Small intestine (tissue), 7 donors: Measurements from ENCODE around the gene GALNT9. TPM values are rescaled to one million over a fixed set of nuclear protein-coding genes. Genes with fewer than 3 reads are reported as not detected.

Experiments
- DNase-seq, 2 donors: peaks; one replicate each; pipeline versions ENCODE4 v3.0.0 to v3.0.0-alpha.2; 2013
- FAIRE-seq: peaks from 2 replicates; lab custom pipeline; 2012; peaks lifted over from hg19 to GRCh38; lab: Jason Lieb, UNC
- H3K27ac ChIP-seq, 3 donors: one replicate each; pipeline ENCODE4 v1.5.1; 2013; ENCODE audit warnings: low read length in 2 of 3, mild to moderate bottlenecking in 2 of 3, control low read depth in 1 of 3, inconsistent platforms in 1 of 3, low read depth in 1 of 3, moderate library complexity in 1 of 3
- H3K27me3 ChIP-seq, 3 donors: one replicate each; pipeline ENCODE4 v1.6.1; 2013; ENCODE audit warnings: low read length in 3 of 3, inconsistent platforms in 1 of 3; ENCODE audit not compliant: control insufficient read depth in 3 of 3, insufficient read depth in 3 of 3
- H3K36me3 ChIP-seq, 3 donors: one replicate each; pipeline ENCODE4 v1.6.1; 2013; ENCODE audit warnings: low read length in 3 of 3, inconsistent platforms in 1 of 3, low read depth in 1 of 3, mild to moderate bottlenecking in 1 of 3, moderate library complexity in 1 of 3; ENCODE audit not compliant: control insufficient read depth in 3 of 3, insufficient read depth in 2 of 3
- H3K4me1 ChIP-seq, 3 donors: one replicate each; pipeline ENCODE4 v1.6.1; 2013; ENCODE audit warnings: low read length in 2 of 3, inconsistent platforms in 1 of 3, low read depth in 1 of 3, mild to moderate bottlenecking in 1 of 3, moderate library complexity in 1 of 3; ENCODE audit not compliant: control insufficient read depth in 3 of 3, insufficient read depth in 2 of 3
- H3K4me3 ChIP-seq, 3 donors: one replicate each; pipeline ENCODE4 v1.5.1; 2013; ENCODE audit warnings: low read length in 3 of 3, control low read depth in 1 of 3, inconsistent platforms in 1 of 3, low read depth in 1 of 3, mild to moderate bottlenecking in 1 of 3, moderate library complexity in 1 of 3
- H3K9me3 ChIP-seq, 2 donors: one replicate each; pipeline ENCODE4 v1.6.1; 2013; ENCODE audit warnings: low read depth in 1 of 2, low read length in 1 of 2; ENCODE audit not compliant: control insufficient read depth in 2 of 2, insufficient read depth in 1 of 2
- WGBS, 3 donors: extraction: QIAGEN DNeasy Blood & Tissue Kit; methylation state at CpG; one replicate each; pipeline ENCODE4 v1.1.7; 2013; 5-methylcytosine and 5-hydroxymethylcytosine counted together
- polyA plus RNA-seq, 4 donors: library from polyadenylated mRNA; stranded (reverse) in 3 of 4; unstranded in 1 of 4; fragments of 200-250 nt in 3 of 4; fragments of 120-200 nt in 1 of 4; gene quantifications; one replicate each; pipeline versions ENCODE4 v1.2.1 to v1.2.3, GENCODE V29; 2013
- donor health status: healthy with polysubstance abuse.
- donor health status: control.
- donor health status: control.
- donor health status: Bipolar disorder and iron deficiency.
- donor health status: healthy.

GALNT9 gene
- polyA plus RNA-seq, 4 donors: 0.79 to 2.6 TPM; not detected in 2

DNA sequence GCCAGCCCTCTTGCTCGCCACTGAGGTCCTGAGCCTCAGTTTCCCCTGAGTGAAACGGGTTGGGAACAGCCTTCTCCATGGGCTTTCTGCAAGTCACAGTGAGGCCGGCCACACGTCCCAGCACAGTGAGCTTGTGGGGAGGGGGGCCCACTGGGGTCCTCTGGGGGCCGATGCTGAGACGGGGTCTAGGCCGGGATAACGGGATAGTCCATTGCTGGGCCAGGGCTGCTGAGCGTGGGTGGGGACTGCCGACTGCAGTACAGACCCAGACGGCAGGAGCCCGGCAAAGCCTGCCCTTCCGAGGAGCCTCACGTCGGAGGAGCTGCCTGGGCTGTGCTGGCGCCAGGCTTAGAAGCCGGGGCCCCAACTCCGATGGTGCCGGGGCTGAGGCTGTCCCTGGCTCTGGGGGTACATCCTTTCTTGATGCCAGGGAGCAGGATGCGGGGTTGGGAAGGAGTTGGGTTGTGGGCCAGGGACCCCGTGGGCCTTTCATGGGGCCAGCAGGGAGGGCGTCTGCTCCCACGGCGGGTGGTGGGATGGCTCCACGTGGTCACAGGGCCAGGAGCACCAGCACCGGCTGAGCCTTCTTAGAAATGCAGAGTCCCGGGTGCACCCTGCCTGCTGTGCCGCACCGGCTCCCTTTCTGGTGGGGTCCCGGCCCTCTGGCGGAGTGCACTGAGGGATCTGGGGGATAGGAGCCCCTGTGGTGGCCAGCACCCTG lies 160.9 kb downstream of the GALNT9 start:
- no peaks in the 10 kb centered on the region for H3K4me1 ChIP-seq
- no peak overlapping the region for H3K27ac ChIP-seq
- FAIRE-seq (no peak), DNase-seq (no peak)
- H3K27me3 ChIP-seq: peaks cover 0 to 2% (median 0%) of the 10 kb centered on the region in 3 donors
- no peak overlapping the region for H3K4me3 ChIP-seq
- H3K9me3 ChIP-seq: no peaks in the 10 kb centered on the region
- 86 to 90% (median 86%) methylated on average over 23 to 31 of the region's 31 CpGs for WGBS, 3 donors
- no peaks in the 10 kb centered on the region for H3K36me3 ChIP-seq

DNA sequence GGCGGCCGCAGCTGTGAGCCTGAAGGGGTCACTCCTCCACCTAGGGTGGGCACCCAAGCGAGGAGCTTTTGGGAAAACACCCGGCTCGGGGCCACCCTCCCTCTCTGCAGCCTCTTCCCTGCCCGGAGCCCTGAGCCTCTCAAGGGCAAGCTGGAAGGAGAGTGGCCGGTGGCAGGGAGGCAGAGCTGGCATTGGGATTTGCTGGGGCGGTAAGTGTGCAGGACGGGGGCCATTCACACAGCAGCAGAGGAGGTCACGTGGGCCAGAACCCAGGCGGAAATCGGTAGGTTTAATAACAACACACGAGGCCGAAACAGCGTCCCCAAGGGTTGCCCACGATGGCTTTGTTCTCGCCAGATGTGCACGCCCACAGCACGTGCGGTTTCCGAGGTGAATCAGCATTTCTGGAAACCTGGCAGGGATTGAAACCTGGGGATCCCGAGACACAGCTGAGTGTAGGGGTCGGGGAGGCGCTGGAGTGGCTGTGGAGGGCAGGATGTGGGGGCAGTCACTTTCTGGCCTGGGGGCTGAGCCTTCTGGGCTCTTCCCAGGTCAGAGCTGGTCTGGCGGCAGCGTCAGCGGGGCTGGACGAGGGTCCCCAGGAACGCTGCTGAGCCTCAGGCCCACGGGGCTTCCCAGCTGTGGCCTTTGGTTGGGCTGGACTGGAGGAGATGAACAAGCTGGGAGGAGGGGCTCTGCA lies 161.6 kb downstream of the GALNT9 start:
- Histone ChIP-seq H3K9me3 (no peaks in the 10 kb centered on the region), H3K27me3 (peaks cover 0 to 2% (median 0%) of the 10 kb centered on the region in 3 donors), H3K27ac (no peak overlapping the region), H3K4me3 (no peak overlapping the region), H3K36me3 (no peaks in the 10 kb centered on the region), H3K4me1 (peaks cover 0 to 4% (median 0%) of the 10 kb centered on the region in 3 donors)
- DNase-seq (no peak), FAIRE-seq (no peak)
- 70 to 76% (median 75%) methylated on average over 30 of the region's 30 CpGs for WGBS, 3 donors

DNA sequence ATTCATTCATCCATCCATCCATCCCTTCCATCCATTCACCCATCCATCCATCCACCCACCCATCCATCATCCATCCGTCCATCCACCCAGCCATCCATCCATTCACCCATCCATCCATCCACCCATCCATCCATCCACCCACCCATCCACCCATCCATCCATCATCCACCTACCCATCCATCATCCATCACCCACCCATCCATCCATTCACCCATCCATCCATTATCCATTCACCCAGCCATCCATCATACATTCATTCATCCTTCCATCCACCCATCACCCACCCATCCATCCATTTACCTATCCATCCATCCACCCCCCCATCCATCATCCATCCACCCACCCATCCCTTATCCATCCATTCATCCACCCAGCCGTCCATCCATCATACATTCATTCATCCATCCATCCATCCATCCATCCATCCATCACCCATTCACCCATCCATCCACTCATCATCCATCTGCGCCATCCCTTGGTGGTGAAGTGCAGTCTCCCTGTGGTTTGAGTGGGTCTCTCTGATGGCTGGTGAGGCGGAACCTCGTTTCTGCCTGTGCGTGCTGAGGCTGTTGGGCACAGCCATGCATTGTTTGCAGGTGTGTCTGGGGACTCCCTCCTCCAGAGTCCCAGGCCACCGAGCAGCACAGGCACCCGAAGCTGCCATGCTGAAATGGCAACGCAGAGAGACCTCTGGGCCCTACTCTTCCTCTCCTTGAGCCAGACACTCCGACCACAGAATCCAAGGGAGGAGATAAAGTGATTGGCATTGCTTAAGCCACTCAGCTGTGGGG lies 162.4 kb downstream of the GALNT9 start:
- H3K4me1 ChIP-seq: peaks cover 0 to 4% (median 0%) of the 10 kb centered on the region in 3 donors
- H3K4me3 ChIP-seq: no peak overlapping the region
- 91 to 93% (median 92%) methylated on average over 10 of the region's 10 CpGs for WGBS, 3 donors
- H3K27me3 ChIP-seq: peaks cover 0 to 4% (median 0%) of the 10 kb centered on the region in 3 donors
- H3K27ac ChIP-seq: no peak overlapping the region
- no peaks in the 10 kb centered on the region for H3K36me3 ChIP-seq
- DNase-seq (no peak), FAIRE-seq (no peak)
- no peaks in the 10 kb centered on the region for H3K9me3 ChIP-seq

DNA sequence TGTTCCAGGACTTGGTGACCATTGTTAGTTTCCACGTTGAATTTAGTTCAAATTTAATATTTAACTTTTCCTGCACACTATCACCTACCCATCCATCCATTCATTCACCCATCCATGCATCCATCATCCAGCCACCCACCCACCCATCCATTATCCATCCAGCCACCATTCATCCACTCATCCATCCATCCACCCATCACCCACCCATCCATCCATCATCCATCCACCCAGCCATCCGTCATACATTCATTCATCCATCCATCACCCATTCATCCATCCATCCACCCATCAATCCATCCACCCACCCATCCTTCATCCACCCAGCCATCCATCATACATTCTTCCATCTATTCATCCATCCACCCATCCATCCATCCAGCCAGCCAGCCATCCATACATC lies 163.3 kb downstream of the GALNT9 start:
- Histone ChIP-seq H3K9me3 (no peaks in the 10 kb centered on the region), H3K4me3 (no peak overlapping the region), H3K4me1 (peaks cover 0 to 4% (median 0%) of the 10 kb centered on the region in 3 donors), H3K27me3 (peaks cover 0 to 4% (median 0%) of the 10 kb centered on the region in 3 donors), H3K27ac (no peak overlapping the region), H3K36me3 (no peaks in the 10 kb centered on the region)
- FAIRE-seq (no peak), DNase-seq (no peak)
- 83 to 98% (median 97%) methylated on average over 2 of the region's 2 CpGs for WGBS, 3 donors

DNA sequence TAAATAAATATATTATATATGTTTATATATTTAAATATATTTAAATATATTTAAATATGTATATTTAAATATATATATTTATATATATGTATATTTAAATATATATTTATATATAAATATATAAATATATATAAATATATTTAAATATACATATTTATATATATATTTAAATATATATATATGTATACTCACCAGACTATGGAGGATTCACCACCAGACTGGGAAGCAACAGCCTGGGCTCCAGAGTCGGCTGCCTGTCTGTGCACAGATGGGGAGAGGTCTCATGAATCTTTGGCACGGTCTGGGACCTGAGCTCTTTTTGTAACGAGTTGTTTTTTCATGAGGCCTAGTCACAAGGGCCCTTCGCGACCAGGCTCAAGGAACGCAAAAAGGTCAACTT lies 163.8 kb downstream of the GALNT9 start:
- DNase-seq (no peak), FAIRE-seq (no peak)
- Histone ChIP-seq H3K4me1 (peaks cover 0 to 4% (median 0%) of the 10 kb centered on the region in 3 donors), H3K27me3 (peaks cover 0 to 4% (median 0%) of the 10 kb centered on the region in 3 donors), H3K36me3 (no peaks in the 10 kb centered on the region), H3K9me3 (no peaks in the 10 kb centered on the region), H3K27ac (no peak overlapping the region), H3K4me3 (no peak overlapping the region)
- 92 to 98% (median 93%) methylated on average over 6 of the region's 6 CpGs for WGBS, 3 donors

DNA sequence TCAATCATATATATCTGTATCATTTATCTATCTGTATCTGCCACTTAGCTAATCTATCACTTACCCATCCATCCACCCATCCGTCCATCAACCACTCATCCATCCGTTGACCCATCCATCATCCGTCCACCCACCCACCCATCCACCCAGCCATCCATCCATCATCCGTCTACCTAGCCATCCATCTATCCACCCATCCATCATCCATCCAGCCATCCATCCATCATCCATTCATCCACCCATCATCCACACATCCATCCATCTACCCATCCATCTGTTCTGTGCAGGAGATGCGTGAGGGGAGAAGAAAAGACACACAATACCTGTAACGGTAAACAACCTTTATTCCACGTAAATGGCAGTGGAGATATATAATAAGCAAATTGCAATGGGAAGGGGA lies 165.0 kb downstream of the GALNT9 start:
- DNase-seq: no peak
- H3K27me3 ChIP-seq: peaks cover 0 to 4% (median 0%) of the 10 kb centered on the region in 3 donors
- no peaks in the 10 kb centered on the region for H3K36me3 ChIP-seq

DNA sequence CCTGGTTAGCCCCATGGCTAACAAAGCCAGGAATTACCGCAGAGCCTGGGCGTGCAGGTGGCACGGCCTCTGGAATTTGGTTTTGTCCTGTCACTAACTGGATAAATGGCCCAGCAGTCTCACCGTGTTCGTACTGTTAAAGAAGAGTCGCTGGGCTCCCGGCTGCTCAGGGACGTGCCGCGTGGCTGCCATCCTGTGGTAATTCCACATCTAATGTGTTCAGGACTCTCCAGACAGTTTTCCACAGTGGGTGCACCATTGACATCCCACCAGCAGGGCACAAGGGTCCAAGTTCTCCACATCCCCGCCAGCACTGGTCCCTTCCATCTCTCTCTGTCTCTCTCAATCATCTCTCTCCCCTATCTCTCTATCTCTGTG lies 165.5 kb downstream of the GALNT9 start:
- H3K36me3 ChIP-seq: no peaks in the 10 kb centered on the region
- WGBS, 3 donors: 55 to 61% (median 57%) methylated on average over 11 of the region's 11 CpGs
- H3K27ac ChIP-seq: no peak overlapping the region
- H3K4me1 ChIP-seq: peaks cover 0 to 4% (median 0%) of the 10 kb centered on the region in 3 donors
- FAIRE-seq (no peak), DNase-seq (no peak)
- peaks cover 0 to 4% (median 0%) of the 10 kb centered on the region in 3 donors for H3K27me3 ChIP-seq
- no peak overlapping the region for H3K4me3 ChIP-seq
- H3K9me3 ChIP-seq: no peaks in the 10 kb centered on the region

More for the DNA sequence above, 165.0 kb downstream of the GALNT9 start:
- FAIRE-seq: no peak
- WGBS, 3 donors: 72 to 81% (median 78%) methylated on average over 7 of the region's 7 CpGs
- Histone ChIP-seq H3K9me3 (no peaks in the 10 kb centered on the region), H3K4me3 (no peak overlapping the region), H3K27ac (no peak overlapping the region), H3K4me1 (peaks cover 0 to 4% (median 0%) of the 10 kb centered on the region in 3 donors)
